CD14-positive monocyte (primary cell): ENCODE results near the gene LHX3. TPM values are rescaled to one million over a fixed set of nuclear protein-coding genes. Genes with fewer than 3 reads are reported as not detected.

Experiments used
- DNase-seq, 3 donors: peaks; one replicate each; pipeline ENCODE4 v3.0.0-alpha.2; 2011 to 2022
- H2AFZ ChIP-seq: 2 replicates; pipeline ENCODE4 v1.6.0; 2012; ENCODE audit warnings: mild to moderate bottlenecking, low read depth, low read length, inconsistent platforms; ENCODE audit not compliant: insufficient read depth, poor library complexity, severe bottlenecking
- H3K27ac ChIP-seq, 2 donors: 1 replicate in 1 of 2; 2 replicates in 1 of 2; pipeline ENCODE4 v1.5.1; 2012 to 2013; ENCODE audit warnings: low read length in 2 of 2, control low read depth in 1 of 2, inconsistent platforms in 1 of 2, low read depth in 1 of 2, mild to moderate bottlenecking in 1 of 2
- H3K27me3 ChIP-seq, 2 donors: one replicate each; pipeline versions ENCODE4 v1.6.0 to v1.6.1; 2011 to 2013; ENCODE audit warnings: low read length in 2 of 2; ENCODE audit not compliant: control insufficient read depth in 2 of 2, insufficient read depth in 2 of 2
- H3K36me3 ChIP-seq, 2 donors: replicated peaks in 1 of 2; 1 replicate in 1 of 2; 2 replicates in 1 of 2; pipeline versions ENCODE4 v1.5.1 to v1.6.1; 2012 to 2013; ENCODE audit warnings: low read length in 2 of 2, control low read depth in 1 of 2, inconsistent platforms in 1 of 2, mild to moderate bottlenecking in 1 of 2; ENCODE audit not compliant: insufficient read depth in 2 of 2, control insufficient read depth in 1 of 2
- H3K4me1 ChIP-seq, 2 donors: 1 replicate in 1 of 2; 2 replicates in 1 of 2; pipeline versions ENCODE4 v1.5.1 to v1.6.1; 2012 to 2013; ENCODE audit warnings: low read length in 2 of 2, control low read depth in 1 of 2, inconsistent platforms in 1 of 2, mild to moderate bottlenecking in 1 of 2, moderate library complexity in 1 of 2; ENCODE audit not compliant: insufficient read depth in 2 of 2, control insufficient read depth in 1 of 2
- H3K4me2 ChIP-seq: replicated peaks from 2 replicates; pipeline ENCODE3; 2012; ENCODE audit warnings: low read length, moderate library complexity, mild to moderate bottlenecking; ENCODE audit not compliant: poor library complexity, severe bottlenecking; ENCODE audit errors: extremely low read depth
- H3K4me3 ChIP-seq, 3 experiments: fragments of 200-600 bp in 1 of 3; sonication (generic) in 1 of 3; replicated peaks in 1 of 3; 1 replicate in 2 of 3; 2 replicates in 1 of 3; pipeline ENCODE4 v1.5.1; 2011 to 2013; ENCODE audit warnings: low read length in 3 of 3, mild to moderate bottlenecking in 3 of 3, control low read depth in 2 of 3, low read depth in 2 of 3, inconsistent platforms in 1 of 3, moderate library complexity in 1 of 3
- H3K79me2 ChIP-seq: 2 replicates; pipeline ENCODE4 v1.6.0; 2012; ENCODE audit warnings: mild to moderate bottlenecking, control low read depth, inconsistent platforms, low read length, moderate library complexity; ENCODE audit not compliant: insufficient read depth
- H3K9ac ChIP-seq: 2 replicates; pipeline ENCODE4 v1.6.0; 2017; ENCODE audit warnings: low read length, mild to moderate bottlenecking; ENCODE audit not compliant: insufficient read depth, poor library complexity, severe bottlenecking
- H3K9me3 ChIP-seq, 2 donors: replicated peaks in 1 of 2; 1 replicate in 1 of 2; 2 replicates in 1 of 2; pipeline versions ENCODE4 v1.5.1 to v1.6.1; 2012 to 2013; ENCODE audit warnings: low read length in 2 of 2, control low read depth in 1 of 2; ENCODE audit not compliant: control insufficient read depth in 1 of 2, insufficient read depth in 1 of 2
- H4K20me1 ChIP-seq: 2 replicates; pipeline ENCODE4 v1.6.0; 2012; ENCODE audit warnings: mild to moderate bottlenecking, low read length, control low read depth, moderate library complexity; ENCODE audit not compliant: insufficient read depth
- H3K27ac Mint-ChIP-seq, 7 donors: one replicate each; pipeline ENCODE4 v1.8.0; 2020; ENCODE audit warnings: mild to moderate bottlenecking in 7 of 7, mixed read lengths in 7 of 7, moderate library complexity in 6 of 7, inconsistent platforms in 2 of 7
- H3K27me3 Mint-ChIP-seq, 3 donors: one replicate each; pipeline ENCODE4 v1.8.0; 2021 to 2022; ENCODE audit warnings: low read depth in 3 of 3, mild to moderate bottlenecking in 3 of 3, mixed read lengths in 3 of 3, moderate library complexity in 3 of 3, inconsistent platforms in 1 of 3
- H3K36me3 Mint-ChIP-seq, 2 donors: one replicate each; pipeline ENCODE4 v1.8.0; 2020; ENCODE audit warnings: mixed read lengths in 2 of 2, inconsistent platforms in 1 of 2, mild to moderate bottlenecking in 1 of 2
- H3K4me1 Mint-ChIP-seq: one replicate; pipeline ENCODE4 v1.8.0; 2020; ENCODE audit warnings: mild to moderate bottlenecking, mixed read lengths
- H3K4me3 Mint-ChIP-seq, 2 donors: one replicate each; pipeline ENCODE4 v1.8.0; 2020; ENCODE audit warnings: mild to moderate bottlenecking in 2 of 2, mixed read lengths in 2 of 2, moderate library complexity in 1 of 2
- H3K9me3 Mint-ChIP-seq, 7 donors: one replicate each; pipeline ENCODE4 v1.8.0; 2020 to 2022; ENCODE audit warnings: mixed read lengths in 7 of 7, mild to moderate bottlenecking in 6 of 7, moderate library complexity in 6 of 7, inconsistent platforms in 2 of 7
- CTCF ChIP-seq: fragments of 200-600 bp; IDR thresholded peaks from one replicate; pipeline ENCODE4 v1.8.0; 2022; ENCODE audit warnings: antibody characterized with exemption, mild to moderate bottlenecking
- WGBS: methylation state at CpG from one replicate; pipeline ENCODE4 v1.1.5; 2013; ENCODE audit warnings: missing lambda C conversion rate; ENCODE audit not compliant: insufficient coverage; 5-methylcytosine and 5-hydroxymethylcytosine counted together
- intact Hi-C, 2 donors: fragments of 100-400 bp; cut with micrococcal nuclease; formaldehyde crosslinking; loops; one replicate each; pipeline versions ENCODE4 v1.15.0 to v1.15.1; 2023
- polyA plus RNA-seq, 3 donors: library from polyadenylated mRNA; depleted of rRNA in 1 of 3; unstranded in 2 of 3; stranded (reverse) in 1 of 3; fragments of 300-500 nt in 2 of 3; fragments of >200 nt in 1 of 3; fragmentation: Illumina TruSeq in 2 of 3; gene quantifications; 1 replicate in 2 of 3; 2 replicates in 1 of 3; pipeline ENCODE4 v1.2.3, GENCODE V29; 2012 to 2021

Gene LHX3
- polyA plus RNA-seq, 3 donors, result not detected

DNA sequence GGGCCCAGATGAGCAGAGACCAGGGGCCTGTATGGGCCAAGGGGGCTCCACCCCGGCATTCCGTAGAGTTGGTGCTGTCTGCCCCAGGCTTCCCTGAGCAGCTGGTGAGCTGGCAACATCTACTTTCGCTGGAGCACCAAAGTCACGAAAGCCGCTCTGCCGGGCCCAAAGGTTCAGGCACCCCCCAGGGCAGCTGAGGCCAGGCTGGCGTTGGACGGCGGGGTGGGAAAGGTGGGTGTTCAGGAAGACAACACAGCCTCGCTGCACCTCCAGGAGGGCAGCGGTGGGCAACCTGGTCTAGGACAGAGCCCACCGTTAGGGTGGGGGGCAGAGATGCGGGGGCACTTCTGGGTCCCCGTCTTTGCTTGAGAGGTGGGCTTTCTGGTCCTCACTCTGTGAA, 56.2 kb downstream of the LHX3 start:
- no peak overlapping the region for H3K4me3 ChIP-seq
- H3K9me3 ChIP-seq, result no peaks in the 10 kb centered on the region
- no peak overlapping the region for H3K27ac ChIP-seq
- no peaks in the 10 kb centered on the region for H3K36me3 ChIP-seq
- peaks cover 0 to 4% of the 10 kb centered on the region in 2 donors for H3K27me3 ChIP-seq
- intact Hi-C loops, result no loop called here
- no peaks in the 10 kb centered on the region for H3K36me3 Mint-ChIP-seq
- H3K4me1 Mint-ChIP-seq, result no peaks in the 10 kb centered on the region
- 95% methylated on average over 13 of the region's 14 CpGs for WGBS
- DNase-seq, result no peak
- H3K79me2 ChIP-seq, result no peaks in the 10 kb centered on the region
- no peak overlapping the region for H3K4me2 ChIP-seq
- TF ChIP-seq CTCF, result no peak
- H3K27me3 Mint-ChIP-seq, result peaks cover 0 to 13% (median 6%) of the 10 kb centered on the region in 3 donors
- no peak overlapping the region for H3K4me3 Mint-ChIP-seq
- H4K20me1 ChIP-seq, result no peaks in the 10 kb centered on the region
- H2AFZ ChIP-seq, result no peak overlapping the region
- no peaks in the 10 kb centered on the region for H3K4me1 ChIP-seq
- peaks cover 0 to 2% (median 0%) of the 10 kb centered on the region in 7 donors for H3K9me3 Mint-ChIP-seq
- no peak overlapping the region for H3K9ac ChIP-seq
- no peak overlapping the region for H3K27ac Mint-ChIP-seq

- H2AFZ ChIP-seq, result no peak overlapping the region
- Mint-ChIP-seq H3K36me3 (no peaks in the 10 kb centered on the region), H3K27me3 (peaks cover 0 to 16% (median 7%) of the 10 kb centered on the region in 3 donors), H3K4me1 (no peaks in the 10 kb centered on the region), H3K4me3 (no peak overlapping the region), H3K9me3 (peaks cover 0 to 2% (median 0%) of the 10 kb centered on the region in 7 donors), H3K27ac (peak overlapping the region in 1 of 7 donors; percentile 57)
- H3K27me3 ChIP-seq, result peaks cover 0 to 4% of the 10 kb centered on the region in 2 donors
- H3K9ac ChIP-seq, result no peak overlapping the region
- no peaks in the 10 kb centered on the region for H4K20me1 ChIP-seq
- intact Hi-C loops, result no loop called here
- WGBS, result 47% methylated on average over 33 of the region's 35 CpGs
- no peaks in the 10 kb centered on the region for H3K79me2 ChIP-seq
- H3K9me3 ChIP-seq, result no peaks in the 10 kb centered on the region
- no peak overlapping the region for H3K4me3 ChIP-seq
- H3K4me1 ChIP-seq, result no peaks in the 10 kb centered on the region
- H3K4me2 ChIP-seq, result no peak overlapping the region
- no peak for TF ChIP-seq CTCF
- no peak for DNase-seq
- H3K36me3 ChIP-seq, result no peaks in the 10 kb centered on the region
- H3K27ac ChIP-seq, result no peak overlapping the region
These were observed 56.8 kb downstream of the LHX3 start for GRCh38 chr9:136147890-136148714.
